Activated CD4-positive, CD25-positive, alpha-beta regulatory T cell treated with anti-CD3 and anti-CD28 coated beads, Interleukin-2, amount 50 U/mL, for 16 hours (primary cell): ENCODE data around the gene MAP4K4.

Source experiments
- DNase-seq: peaks from one replicate; pipeline ENCODE4 v3.0.0-alpha.2; 2020; ENCODE audit warnings: low read depth, low spot score

MAP4K4 gene

DNA sequence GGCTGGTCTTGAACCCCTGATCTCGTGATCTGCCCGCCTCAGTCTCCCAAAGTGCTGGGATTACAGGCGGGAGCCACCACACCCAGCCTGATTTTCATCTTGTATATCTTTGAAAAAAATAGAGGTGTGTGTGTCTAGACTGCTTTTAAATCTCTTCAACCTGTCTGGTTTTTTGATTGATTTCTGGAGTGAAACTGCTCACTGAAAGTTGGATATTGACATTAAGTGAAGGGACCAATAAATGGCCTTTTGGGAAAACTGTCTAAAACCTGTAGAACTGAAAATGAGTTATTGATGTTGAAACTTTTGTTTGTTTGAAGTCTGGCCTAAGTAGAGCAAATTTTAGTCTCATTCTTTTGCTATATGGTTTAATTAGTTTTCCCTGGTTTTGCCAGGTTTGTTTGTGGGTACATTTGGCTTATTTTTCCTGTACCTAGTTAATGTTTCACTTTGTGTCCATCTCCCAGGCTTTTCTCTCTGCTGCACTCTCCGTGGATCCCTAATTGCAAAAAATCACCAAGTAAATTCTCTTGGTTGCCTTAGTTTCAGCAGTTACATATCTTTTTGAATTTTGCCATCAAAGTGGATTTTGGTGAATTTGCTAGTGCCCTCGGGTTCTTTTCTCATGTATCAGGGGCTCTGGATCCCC lies 144.3 kb downstream of the MAP4K4 start:
- no peak for DNase-seq

DNA sequence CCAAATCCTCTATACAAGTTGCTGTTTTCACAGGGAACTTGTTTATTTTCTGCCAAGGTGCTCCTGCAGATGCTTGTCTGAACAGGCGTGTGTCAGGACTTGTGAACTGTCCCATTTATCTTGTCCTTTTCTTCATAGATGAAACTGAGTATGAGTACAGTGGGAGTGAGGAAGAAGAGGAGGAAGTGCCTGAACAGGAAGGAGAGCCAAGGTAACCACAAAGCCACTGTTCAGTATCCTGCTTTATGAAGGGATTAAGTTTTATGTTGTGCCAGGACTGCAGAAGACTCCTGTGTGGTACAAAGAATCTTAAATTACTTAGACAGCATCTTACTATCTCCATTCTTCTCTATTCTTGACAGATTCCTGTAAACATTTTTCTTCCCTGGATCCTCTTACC lies 145.0 kb downstream of the MAP4K4 start:
- no peak for DNase-seq

DNA sequence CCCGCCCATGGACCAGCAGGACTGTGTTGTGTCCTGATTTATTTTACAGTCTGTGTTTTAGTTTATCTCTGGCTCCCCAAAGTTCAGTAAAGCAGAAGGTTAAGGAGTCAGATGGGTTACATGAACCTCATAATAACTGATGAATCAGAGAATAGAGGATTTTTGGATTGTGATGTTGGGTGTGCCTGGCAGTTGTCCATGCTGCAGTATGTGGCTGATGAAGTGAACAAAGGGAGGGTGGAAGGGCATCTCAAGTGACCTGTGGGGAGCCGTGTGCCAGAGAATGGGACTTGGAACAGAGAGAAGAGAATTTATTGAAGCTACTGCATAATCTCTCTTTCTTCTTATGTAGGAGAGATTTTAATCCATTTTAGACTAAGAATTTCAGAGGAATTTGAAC lies 145.5 kb downstream of the MAP4K4 start:
- no peak for DNase-seq

DNA sequence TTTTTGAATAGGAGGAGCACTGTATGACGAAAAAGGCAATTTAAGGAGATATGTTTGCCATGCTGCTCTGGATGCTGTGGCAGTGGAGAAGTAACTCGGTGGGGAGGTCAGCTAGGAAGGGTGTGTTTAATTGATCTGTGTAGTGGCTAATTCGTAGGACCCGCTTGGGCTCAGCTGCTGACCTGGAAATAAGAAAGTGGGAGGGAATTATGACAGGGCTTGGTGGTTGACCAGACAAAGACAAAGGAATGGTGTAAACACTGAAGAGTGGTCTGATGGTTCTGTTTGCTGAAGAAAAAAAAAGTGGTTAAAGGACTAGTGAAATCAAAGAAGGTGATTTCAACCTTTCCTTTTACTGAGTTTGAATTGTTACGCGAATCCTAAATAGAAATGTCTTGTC lies 146.0 kb downstream of the MAP4K4 start:
- DNase-seq: no peak

DNA sequence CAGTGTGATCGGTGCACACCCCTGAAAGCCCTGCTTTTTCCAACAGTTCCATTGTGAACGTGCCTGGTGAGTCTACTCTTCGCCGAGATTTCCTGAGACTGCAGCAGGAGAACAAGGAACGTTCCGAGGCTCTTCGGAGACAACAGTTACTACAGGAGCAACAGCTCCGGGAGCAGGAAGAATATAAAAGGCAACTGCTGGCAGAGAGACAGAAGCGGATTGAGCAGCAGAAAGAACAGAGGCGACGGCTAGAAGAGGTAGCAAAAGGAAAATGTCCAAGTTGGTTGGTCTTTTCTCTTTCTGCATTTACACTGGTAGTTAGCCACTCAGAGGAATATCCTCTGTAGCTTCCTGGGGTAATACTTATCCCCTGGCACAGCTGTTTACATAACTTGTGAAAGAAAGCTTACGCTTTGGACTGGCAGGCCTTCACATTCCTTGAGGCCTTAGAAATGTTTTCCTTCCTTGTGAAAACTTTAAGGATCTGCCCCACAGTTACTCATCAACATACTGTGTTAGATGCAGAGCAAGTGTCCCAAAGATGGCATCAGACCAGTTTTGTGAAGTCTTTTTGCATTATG lies 146.6 kb downstream of the MAP4K4 start:
- no peak for DNase-seq

DNA sequence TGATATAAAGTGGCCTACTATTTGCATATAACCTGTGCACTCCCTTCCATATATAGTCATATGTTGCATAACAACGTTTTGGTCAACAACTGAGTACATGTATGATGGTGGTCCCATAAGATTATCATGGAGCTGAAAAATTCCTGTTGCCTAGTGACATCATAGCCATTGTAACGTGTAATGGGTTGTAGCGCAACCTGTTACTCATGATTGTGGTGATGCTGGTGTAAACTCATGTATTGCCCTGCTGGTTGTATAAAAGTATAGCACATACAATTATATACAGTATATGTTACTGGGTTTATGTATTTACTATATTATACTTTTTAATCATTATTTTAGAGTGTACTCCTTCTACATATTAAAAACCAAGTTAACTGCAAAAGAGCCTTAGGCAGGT lies 149.5 kb downstream of the MAP4K4 start:
- no peak for DNase-seq

DNA sequence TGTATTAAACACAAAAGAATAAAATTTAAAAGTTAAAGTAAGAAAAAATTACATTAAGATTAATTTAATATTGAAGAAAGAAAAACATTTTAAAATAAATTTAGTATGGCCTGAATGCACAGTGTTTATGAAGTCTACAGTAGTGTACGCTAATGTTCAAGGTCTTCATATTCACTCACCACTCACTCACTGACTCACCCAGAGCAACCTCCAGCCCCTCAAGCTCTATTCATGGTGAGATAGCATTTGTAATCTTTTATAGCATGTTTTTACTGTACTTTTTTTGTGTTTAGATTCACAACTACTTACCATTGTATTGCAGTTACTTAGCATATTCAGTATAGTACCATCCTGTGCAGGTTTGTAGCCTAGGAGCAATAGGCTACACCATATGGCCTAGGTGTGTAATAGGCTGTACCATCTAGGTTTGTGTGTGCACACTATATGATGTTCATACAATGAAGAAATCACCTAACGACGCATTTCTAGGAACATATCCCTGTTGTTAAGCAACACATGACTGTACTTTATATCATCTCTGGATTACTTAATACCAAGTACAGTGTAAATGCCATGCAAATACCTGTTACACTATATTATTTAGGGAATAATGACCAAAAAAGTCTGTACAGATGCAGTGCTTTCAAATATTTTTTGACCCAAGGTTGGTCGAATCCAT lies 150.3 kb downstream of the MAP4K4 start:
- no peak for DNase-seq

DNA sequence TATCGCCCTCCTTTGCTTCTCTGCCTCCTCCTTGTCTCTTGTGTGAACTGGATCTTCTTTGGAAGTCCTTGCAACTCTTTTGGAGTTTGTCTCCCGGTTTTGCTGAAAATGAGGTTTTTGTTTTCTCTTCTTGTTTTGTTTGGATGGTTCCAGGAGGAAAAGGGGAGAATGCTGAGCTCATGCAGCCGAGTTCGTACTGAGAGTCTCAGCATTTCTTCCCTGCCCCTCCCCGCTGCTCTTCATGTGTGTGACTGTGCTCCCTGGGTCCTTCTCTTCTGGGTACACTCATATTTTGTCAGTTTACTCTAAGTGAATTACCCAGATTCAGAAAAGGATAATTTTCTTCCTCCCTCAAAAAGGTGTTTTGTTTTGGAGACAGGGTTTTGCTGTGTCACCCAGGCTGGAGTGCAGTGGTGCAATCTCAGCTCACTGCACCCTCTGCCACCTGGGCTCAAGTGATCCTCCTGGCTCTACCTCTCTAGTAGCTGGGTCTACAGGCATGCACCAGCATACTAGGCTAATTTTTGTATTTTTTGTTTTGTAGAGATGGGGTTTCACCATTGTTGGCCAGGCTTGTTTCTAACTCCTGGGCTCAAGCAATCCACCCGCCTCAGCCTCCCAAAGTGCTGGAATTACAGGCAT lies 151.4 kb downstream of the MAP4K4 start:
- no peak for DNase-seq

DNA sequence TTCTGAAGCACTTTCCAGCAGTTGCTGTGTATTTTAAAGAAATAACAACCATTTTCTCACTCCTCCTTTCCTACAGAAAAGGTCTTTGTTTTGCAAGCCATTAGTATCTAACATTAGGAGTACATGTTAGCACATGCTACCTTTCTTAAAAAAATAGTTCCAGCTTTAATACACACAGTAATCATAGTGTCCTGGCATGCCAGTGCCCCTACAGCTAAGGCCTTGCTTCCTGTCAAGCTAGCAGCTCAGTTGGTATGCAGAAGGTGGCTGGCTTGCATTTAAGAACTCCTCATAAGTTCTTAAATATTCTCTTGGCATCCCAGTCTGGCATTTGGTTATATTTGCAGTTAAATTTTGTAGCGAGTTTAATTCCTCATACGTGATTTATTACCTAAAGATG lies 152.9 kb downstream of the MAP4K4 start:
- DNase-seq: no peak

DNA sequence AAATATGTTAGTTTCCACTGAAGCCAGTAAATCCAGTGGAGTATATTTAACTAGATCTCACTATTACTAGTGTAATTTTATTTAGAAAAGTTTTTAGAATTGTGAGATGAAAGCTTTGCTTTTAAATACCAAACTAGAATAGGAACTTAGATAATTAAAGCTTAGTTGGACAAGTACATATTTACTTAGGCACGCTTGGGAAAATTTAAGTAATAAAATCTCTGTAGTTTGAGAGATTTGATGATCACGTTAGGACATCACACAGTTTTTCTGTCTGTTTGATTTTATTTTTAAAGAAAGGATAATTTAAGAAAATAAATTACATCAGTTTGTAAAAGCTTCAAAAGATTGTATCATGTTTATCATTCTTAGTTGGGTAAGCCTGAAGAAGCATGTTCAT lies 153.5 kb downstream of the MAP4K4 start:
- DNase-seq: no peak

DNA sequence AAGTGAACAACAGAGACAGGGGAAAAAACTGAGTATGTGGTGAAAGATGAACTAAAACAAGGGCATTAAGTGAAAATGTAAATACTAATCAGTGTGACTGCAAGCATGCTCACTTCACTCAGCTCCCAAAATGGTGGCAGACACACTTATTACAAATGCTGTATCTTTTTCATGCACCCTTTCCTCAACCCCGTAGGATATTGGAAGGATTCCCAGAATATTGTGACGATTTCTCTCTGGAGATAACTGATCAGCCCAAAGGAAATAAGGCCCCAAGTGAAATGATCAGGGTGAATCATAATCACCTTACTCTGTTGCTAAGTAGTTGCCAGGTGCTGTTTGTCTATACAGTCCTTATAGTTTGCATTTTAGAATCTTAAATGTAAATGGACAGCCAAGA lies 155.3 kb downstream of the MAP4K4 start:
- no peak for DNase-seq

DNA sequence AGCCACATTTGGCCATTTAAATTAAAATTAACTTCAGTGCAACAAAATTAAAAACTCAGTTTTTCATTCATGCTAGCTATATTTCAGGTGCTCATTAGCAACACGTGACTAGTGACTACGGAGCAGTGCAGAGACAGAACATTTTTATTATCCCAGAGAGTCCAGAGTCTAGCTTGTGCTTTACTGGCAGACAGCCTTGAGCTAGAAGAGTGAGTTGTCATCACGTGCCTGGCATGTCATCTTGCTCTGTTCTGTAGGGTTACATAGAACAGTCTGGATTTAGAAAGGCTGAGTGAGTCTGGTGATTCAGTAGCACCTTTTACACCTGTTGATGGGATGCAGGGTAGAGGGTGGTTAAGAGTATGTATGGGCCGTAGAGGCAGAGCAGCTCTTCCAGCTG lies 157.4 kb downstream of the MAP4K4 start:
- no peak for DNase-seq

DNA sequence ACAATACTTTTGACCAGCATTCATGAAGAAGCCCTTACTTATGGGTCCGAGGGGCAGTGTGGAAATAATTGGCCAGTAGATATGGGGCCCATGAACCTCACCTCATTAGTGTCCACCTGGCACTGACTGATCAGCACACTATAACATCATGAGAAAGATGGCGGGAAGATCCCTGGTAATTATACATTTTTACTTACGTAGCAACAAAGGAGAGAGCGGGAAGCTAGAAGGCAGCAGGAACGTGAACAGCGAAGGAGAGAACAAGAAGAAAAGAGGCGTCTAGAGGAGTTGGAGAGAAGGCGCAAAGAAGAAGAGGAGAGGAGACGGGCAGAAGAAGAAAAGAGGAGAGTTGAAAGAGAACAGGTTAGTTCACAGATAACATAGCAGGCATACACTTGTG lies 158.3 kb downstream of the MAP4K4 start:
- DNase-seq: no peak

DNA sequence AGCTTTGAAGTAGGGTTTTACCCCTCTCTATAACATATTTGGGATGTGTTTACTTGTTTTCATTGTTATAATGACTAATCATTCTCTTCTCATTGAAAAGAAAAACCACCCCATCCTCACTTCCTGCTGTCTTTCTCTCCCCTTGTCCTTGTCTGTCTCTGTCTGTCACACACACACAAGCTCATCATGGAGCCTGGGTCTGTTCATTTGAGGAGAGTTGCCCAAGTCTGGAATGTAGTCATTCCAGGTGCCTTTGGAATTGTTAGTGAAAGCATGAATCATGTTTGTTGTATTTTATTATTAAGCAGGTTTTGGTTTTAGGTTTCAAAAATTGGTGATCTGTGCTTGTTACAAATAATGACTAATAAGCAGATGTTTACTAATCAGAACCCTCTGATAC lies 160.7 kb downstream of the MAP4K4 start:
- DNase-seq: no peak

DNA sequence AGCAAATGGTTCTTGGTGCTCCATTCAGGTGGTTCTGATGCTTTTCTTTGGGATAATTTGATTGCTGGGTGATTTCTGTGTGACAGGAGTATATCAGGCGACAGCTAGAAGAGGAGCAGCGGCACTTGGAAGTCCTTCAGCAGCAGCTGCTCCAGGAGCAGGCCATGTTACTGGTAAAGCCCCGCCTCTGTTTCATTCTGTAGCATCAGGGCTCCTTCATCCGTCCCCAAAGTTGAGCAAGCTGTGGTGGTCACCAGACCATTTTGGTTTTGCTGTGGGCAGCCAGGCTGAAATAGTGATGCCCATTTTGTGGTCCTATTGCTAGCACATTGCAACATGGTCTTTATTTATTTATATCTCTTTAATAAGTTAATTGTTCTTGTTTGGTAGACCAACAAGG lies 161.4 kb downstream of the MAP4K4 start:
- DNase-seq: no peak

DNA sequence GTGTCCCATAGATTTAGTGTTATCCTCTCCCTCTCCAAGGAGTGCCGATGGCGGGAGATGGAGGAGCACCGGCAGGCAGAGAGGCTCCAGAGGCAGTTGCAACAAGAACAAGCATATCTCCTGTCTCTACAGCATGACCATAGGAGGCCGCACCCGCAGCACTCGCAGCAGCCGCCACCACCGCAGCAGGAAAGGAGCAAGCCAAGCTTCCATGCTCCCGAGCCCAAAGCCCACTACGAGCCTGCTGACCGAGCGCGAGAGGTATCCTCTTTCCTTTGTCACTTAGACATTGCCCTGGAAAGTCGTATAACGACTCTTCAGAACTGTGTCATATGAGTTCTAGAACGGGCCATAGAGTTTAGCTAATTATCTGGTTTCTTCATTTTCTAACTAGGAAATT lies 162.1 kb downstream of the MAP4K4 start:
- no peak for DNase-seq

DNA sequence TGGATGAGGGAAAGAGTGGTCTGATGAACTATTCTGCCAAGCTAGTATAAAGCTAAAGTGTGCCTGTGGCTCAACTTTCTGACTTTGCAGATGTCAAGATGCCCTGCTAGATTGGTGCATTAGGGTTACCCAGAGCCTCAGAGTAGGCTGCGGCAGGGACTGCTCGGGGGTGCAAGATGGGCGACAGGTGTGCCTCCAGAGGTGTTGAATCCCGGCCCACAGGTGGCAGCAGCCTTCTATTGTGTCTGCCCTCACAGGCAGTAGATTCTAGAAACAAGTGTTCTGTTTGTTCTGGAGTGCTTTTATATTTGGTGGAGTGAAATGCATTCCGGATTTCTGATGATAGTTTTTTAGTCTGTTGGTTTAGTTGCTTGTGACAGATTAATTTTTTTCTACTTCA lies 162.7 kb downstream of the MAP4K4 start:
- no peak for DNase-seq

DNA sequence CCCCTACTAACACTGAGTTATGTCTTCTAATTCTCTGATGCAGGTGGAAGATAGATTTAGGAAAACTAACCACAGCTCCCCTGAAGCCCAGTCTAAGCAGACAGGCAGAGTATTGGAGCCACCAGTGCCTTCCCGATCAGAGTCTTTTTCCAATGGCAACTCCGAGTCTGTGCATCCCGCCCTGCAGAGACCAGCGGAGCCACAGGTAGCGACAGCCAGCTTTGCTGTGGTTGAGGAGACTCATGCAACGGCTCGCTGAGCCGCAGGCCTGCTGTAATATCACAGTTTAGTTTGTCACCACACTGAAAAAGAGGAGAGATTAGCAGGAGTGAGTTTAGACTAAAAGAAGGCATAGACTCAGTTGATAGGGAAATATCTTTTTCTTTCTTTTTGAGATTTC lies 163.3 kb downstream of the MAP4K4 start:
- no peak for DNase-seq

DNA sequence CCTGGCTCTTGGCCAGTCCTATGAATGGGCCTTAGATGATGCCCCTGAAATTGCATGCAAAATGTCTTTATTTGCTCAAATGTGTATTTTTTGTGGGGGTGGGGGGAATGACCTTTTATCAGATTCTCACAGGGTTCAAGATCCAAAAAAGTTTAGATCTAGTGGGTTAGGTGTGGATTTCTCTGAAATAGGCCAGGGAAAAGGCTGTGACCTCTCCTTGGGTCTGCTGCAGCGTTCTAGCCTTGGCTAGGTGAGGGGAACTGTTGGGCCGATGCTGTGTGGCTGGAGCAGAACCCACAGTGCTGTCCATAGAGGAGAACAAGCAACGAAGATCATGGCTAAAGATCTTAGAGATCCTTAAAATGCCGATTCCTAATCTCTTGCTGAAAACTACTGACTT lies 163.9 kb downstream of the MAP4K4 start:
- no peak for DNase-seq

DNA sequence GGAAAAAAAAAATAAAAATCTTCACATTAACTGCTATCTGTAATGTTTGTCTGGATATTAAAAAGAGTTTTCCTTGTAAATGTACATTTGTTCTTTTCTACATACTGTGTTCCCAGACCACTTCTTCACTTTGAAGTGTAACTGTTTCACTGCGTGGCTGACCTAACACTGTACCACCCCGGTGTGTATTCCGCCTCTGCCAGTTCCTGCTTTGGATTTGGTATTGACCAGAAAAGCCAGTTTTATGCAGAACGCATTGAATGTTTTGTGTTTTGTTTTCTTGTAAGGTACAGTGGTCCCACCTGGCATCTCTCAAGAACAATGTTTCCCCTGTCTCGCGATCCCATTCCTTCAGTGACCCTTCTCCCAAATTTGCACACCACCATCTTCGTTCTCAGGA lies 166.0 kb downstream of the MAP4K4 start:
- no peak for DNase-seq

DNA sequence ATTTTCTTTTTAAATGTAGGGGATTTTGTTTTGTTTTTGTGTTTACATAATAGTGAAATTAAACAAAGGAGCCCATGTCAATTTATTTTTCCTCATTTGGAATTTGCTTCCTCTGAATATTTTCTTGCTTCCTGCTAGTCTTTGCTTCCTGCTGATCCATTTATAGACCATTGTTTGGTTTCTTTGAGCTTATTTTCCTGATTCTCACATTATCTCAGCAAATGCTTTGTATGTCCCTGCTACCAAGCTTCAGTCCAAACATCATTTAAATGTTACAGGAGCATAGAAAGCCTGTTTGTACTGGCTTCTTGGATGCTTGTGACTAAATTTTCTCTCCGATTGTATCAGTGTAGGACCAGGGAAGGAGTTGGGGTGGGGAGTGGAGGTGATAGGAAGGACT lies 166.9 kb downstream of the MAP4K4 start:
- DNase-seq: no peak

DNA sequence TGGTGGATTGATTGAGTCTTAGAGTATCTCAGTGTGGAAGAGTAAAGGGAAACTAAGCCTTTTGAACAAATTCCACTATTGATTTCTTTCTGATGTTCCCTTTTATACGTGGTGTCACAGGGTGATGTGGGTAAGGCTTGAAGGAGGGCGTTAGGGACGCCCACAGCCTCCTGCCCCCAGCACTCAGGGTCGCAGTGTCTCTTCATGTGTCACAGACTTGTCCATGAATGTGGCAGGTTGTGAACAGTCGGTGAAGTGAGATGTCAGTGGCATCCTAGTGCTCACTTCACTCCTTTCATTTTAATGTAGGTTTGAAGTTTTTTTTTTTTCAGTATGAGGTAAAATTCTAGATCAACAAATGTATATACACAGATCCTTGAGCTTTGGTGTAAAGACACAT lies 171.0 kb downstream of the MAP4K4 start:
- no peak for DNase-seq

DNA sequence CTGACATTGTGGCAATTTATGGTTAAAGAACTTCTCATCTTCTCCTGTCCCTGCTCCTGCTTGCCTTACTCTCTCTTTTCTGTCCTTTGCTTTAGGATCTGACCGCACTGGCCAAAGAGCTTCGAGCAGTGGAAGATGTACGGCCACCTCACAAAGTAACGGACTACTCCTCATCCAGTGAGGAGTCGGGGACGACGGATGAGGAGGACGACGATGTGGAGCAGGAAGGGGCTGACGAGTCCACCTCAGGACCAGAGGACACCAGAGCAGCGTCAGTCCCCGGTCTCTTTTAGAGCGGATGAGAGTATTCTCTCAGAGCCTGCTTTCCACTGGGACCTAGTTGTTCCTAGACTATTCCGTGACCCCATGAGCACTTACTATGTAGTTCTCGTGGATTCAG lies 172.0 kb downstream of the MAP4K4 start:
- no peak for DNase-seq
